Liver (tissue), 9 donors: ENCODE results near the gene THAP11. TPM values are rescaled to one million over a fixed set of nuclear protein-coding genes. Genes with fewer than 3 reads are reported as not detected.

Source experiments
- DNase-seq: peaks from one replicate; pipeline ENCODE4 v3.0.0-alpha.2; 2017; ENCODE audit warnings: low spot score
- H3K27ac ChIP-seq, 2 donors: one replicate each; pipeline ENCODE4 v1.7.0; 2013; ENCODE audit warnings: inconsistent platforms in 2 of 2, low read length in 2 of 2, control low read depth in 1 of 2, low read depth in 1 of 2, mild to moderate bottlenecking in 1 of 2
- H3K27me3 ChIP-seq, 4 donors: one replicate each; pipeline versions ENCODE4 v1.6.1 to v1.7.0; 2013; ENCODE audit warnings: low read length in 3 of 4, inconsistent platforms in 1 of 4, mild to moderate bottlenecking in 1 of 4, moderate library complexity in 1 of 4; ENCODE audit not compliant: control insufficient read depth in 4 of 4, insufficient read depth in 4 of 4
- H3K36me3 ChIP-seq, 4 donors: one replicate each; pipeline versions ENCODE4 v1.6.1 to v1.7.0; 2013; ENCODE audit warnings: low read length in 3 of 4, mild to moderate bottlenecking in 3 of 4, low read depth in 1 of 4, moderate library complexity in 1 of 4; ENCODE audit not compliant: control insufficient read depth in 4 of 4, insufficient read depth in 3 of 4
- H3K4me1 ChIP-seq, 4 donors: one replicate each; pipeline versions ENCODE4 v1.6.1 to v1.7.0; 2013; ENCODE audit warnings: low read length in 3 of 4, mild to moderate bottlenecking in 3 of 4, moderate library complexity in 1 of 4; ENCODE audit not compliant: control insufficient read depth in 4 of 4, insufficient read depth in 4 of 4
- H3K4me3 ChIP-seq, 3 donors: one replicate each; pipeline versions ENCODE4 v1.6.1 to v1.7.0; 2013; ENCODE audit warnings: low read length in 3 of 3, control low read depth in 1 of 3, low read depth in 1 of 3, mild to moderate bottlenecking in 1 of 3
- H3K9ac ChIP-seq, 2 donors: one replicate each; pipeline ENCODE4 v1.7.0; 2013; ENCODE audit warnings: low read length in 2 of 2, mild to moderate bottlenecking in 2 of 2, moderate library complexity in 2 of 2, control low read depth in 1 of 2, low read depth in 1 of 2
- H3K9me3 ChIP-seq, 4 donors: one replicate each; pipeline versions ENCODE4 v1.6.1 to v1.7.0; 2013; ENCODE audit warnings: low read length in 3 of 4; ENCODE audit not compliant: control insufficient read depth in 4 of 4
- ATF3 ChIP-seq: IDR thresholded peaks from 2 replicates; pipeline ENCODE4 v1.6.1; 2016; ENCODE audit warnings: antibody characterized with exemption
- EGR1 ChIP-seq, 2 donors: IDR thresholded peaks; 2 replicates each; pipeline ENCODE4 v1.6.1; 2016 to 2018; ENCODE audit warnings: antibody characterized with exemption in 2 of 2, low read depth in 2 of 2
- FOXA1 ChIP-seq: IDR thresholded peaks from 2 replicates; pipeline ENCODE4 v1.6.1; 2016; ENCODE audit warnings: antibody characterized with exemption
- FOXA2 ChIP-seq: IDR thresholded peaks from 2 replicates; pipeline ENCODE4 v1.6.1; 2016; ENCODE audit warnings: antibody characterized with exemption
- GABPA ChIP-seq, 2 donors: IDR thresholded peaks in 1 of 2; conservative IDR thresholded peaks in 1 of 2; 2 replicates each; pipeline ENCODE4 v1.6.1; 2016; ENCODE audit warnings: antibody characterized with exemption in 2 of 2, mild to moderate bottlenecking in 1 of 2, moderate library complexity in 1 of 2
- JUND ChIP-seq, 2 donors: IDR thresholded peaks; 2 replicates each; pipeline ENCODE4 v1.6.1; 2016; ENCODE audit warnings: antibody characterized with exemption in 2 of 2
- NR2F2 ChIP-seq: IDR thresholded peaks from 2 replicates; pipeline ENCODE4 v1.6.1; 2016; ENCODE audit warnings: antibody characterized with exemption
- RAD21 ChIP-seq, 2 donors: IDR thresholded peaks; 2 replicates each; pipeline ENCODE4 v1.6.1; 2016; ENCODE audit warnings: antibody characterized with exemption in 2 of 2, mild to moderate bottlenecking in 2 of 2
- REST ChIP-seq: IDR thresholded peaks from 2 replicates; pipeline ENCODE4 v1.6.1; 2016; ENCODE audit warnings: antibody characterized with exemption, mild to moderate bottlenecking
- TAF1 ChIP-seq: conservative IDR thresholded peaks from 2 replicates; pipeline ENCODE4 v1.6.1; 2016; ENCODE audit warnings: antibody characterized with exemption, mild to moderate bottlenecking
- YY1 ChIP-seq: IDR thresholded peaks from 2 replicates; pipeline ENCODE4 v1.6.1; 2016; ENCODE audit warnings: antibody characterized with exemption, mild to moderate bottlenecking
- ZBTB33 ChIP-seq: IDR thresholded peaks from 2 replicates; pipeline ENCODE4 v1.6.1; 2016; ENCODE audit warnings: antibody characterized with exemption
- WGBS: extraction: QIAGEN DNeasy Blood & Tissue Kit; methylation state at CpG from one replicate; pipeline ENCODE4 v1.1.7; 2013; 5-methylcytosine and 5-hydroxymethylcytosine counted together
- polyA plus RNA-seq, 2 donors: library from polyadenylated mRNA; stranded (reverse) in 1 of 2; unstranded in 1 of 2; fragments of 200-250 nt in 1 of 2; fragments of >200 nt in 1 of 2; fragmentation: Nextera tagmentation in 1 of 2; extraction: Ambion mirVana in 1 of 2; gene quantifications; one replicate each; pipeline versions ENCODE4 v1.2.1 to v1.2.3, GENCODE V29; 2013 to 2015
- total RNA-seq, 2 donors: library from RNA; depleted of rRNA; stranded (reverse); fragments of >200 nt; gene quantifications; one replicate each; pipeline ENCODE4 v1.2.3, GENCODE V29; 2014
- donor health status: healthy.
- donor health status: healthy.
- donor health status: healthy.
- donor health status: healthy.
- donor health status: healthy.

The THAP11 gene
- total and polyA plus RNA-seq, 4 donors: 6.7 to 19.7 (median 11.8) TPM

- no peaks in the 10 kb centered on the region for H3K27me3 ChIP-seq
- WGBS: 1% methylated on average over 67 of the region's 67 CpGs
- H3K4me3 ChIP-seq: peak overlapping the region; percentile 60 to 89 (median 72)
- peaks cover 7 to 44% (median 36%) of the 10 kb centered on the region in 4 donors for H3K4me1 ChIP-seq
- H3K9me3 ChIP-seq: no peaks in the 10 kb centered on the region
- H3K9ac ChIP-seq: peak overlapping the region; percentile 45 to 67
- H3K36me3 ChIP-seq: no peaks in the 10 kb centered on the region
- DNase-seq: peak; percentile 52
- TF ChIP-seq RAD21 (IDR thresholded peaks at IDR 0.05) (peak in 1 of 2 donors; percentile 30), REST (no peak), TAF1 (no peak), ZBTB33 (no peak)
- H3K27ac ChIP-seq: peak overlapping the region; percentile 97 to 99
Observed at GRCh38 chr16:67842509-67843342, 606 bp downstream of the THAP11 start.

- no peak for TF ChIP-seq RAD21 (IDR thresholded peaks at IDR 0.05)
- no peak for TF ChIP-seq REST
- no peak for TF ChIP-seq FOXA1
- TF ChIP-seq GABPA (IDR thresholded peaks at IDR 0.05 in 1 of 2, conservative IDR thresholded peaks at IDR 0.05 in 1 of 2): no peak
- TF ChIP-seq YY1: no peak
- no peak for TF ChIP-seq ATF3
- no peak for TF ChIP-seq ZBTB33
- TF ChIP-seq TAF1: no peak
- TF ChIP-seq JUND (IDR thresholded peaks at IDR 0.05): no peak
- TF ChIP-seq FOXA2: no peak
- no peak for TF ChIP-seq EGR1 (IDR thresholded peaks at IDR 0.05; ENCODE audit: low read depth in 2 of 2)
- no peak for TF ChIP-seq NR2F2
- WGBS: 32% methylated on average over 11 of the region's 11 CpGs
- peaks cover 14 to 50% (median 42%) of the 10 kb centered on the region in 4 donors for H3K4me1 ChIP-seq
- H3K4me3 ChIP-seq: peak overlapping the region; percentile 7 to 89 (median 60)
- peak overlapping the region; percentile 97 to 99 for H3K27ac ChIP-seq
- H3K36me3 ChIP-seq: no peaks in the 10 kb centered on the region
- H3K27me3 ChIP-seq: no peaks in the 10 kb centered on the region
- H3K9ac ChIP-seq: peak overlapping the region; percentile 13 to 45
- no peak for DNase-seq
- H3K9me3 ChIP-seq: no peaks in the 10 kb centered on the region
Observed at GRCh38 chr16:67843343-67843765, 1.2 kb downstream of the THAP11 start.
